Mesendoderm (in vitro differentiated cells): ENCODE measurements around the gene KLHL29. TPM values are rescaled to one million over a fixed set of nuclear protein-coding genes. Genes with fewer than 3 reads are reported as not detected.

Experiments
- DNase-seq: peaks from one replicate; pipeline ENCODE4 v3.0.0; 2013
- H2AK5ac ChIP-seq: 2 replicates; pipeline ENCODE4 v1.6.1; 2013; ENCODE audit warnings: low read length, inconsistent platforms
- H2BK120ac ChIP-seq: 2 replicates; pipeline ENCODE4 v1.6.1; 2013; ENCODE audit warnings: low read depth, mild to moderate bottlenecking, low read length, moderate library complexity, mixed read lengths
- H2BK15ac ChIP-seq: replicated peaks from 2 replicates; pipeline ENCODE4 v1.6.1; 2013; ENCODE audit warnings: low read depth, mild to moderate bottlenecking, moderate library complexity
- H2BK5ac ChIP-seq: 2 replicates; pipeline ENCODE4 v1.6.1; 2013; ENCODE audit warnings: low read length, inconsistent platforms
- H3K18ac ChIP-seq: 2 replicates; pipeline ENCODE4 v1.6.1; 2013; ENCODE audit warnings: mild to moderate bottlenecking, low read length, mixed read lengths
- H3K23ac ChIP-seq: one replicate; pipeline ENCODE4 v1.6.1; 2013; ENCODE audit warnings: low read length
- H3K27ac ChIP-seq: 2 replicates; pipeline ENCODE4 v1.5.1; 2013; ENCODE audit warnings: low read depth, mild to moderate bottlenecking, inconsistent platforms, low read length, moderate library complexity
- H3K27me3 ChIP-seq: 2 replicates; pipeline ENCODE4 v1.6.1; 2013; ENCODE audit warnings: low read length, control low read depth, mild to moderate bottlenecking, inconsistent platforms; ENCODE audit not compliant: insufficient read depth, poor library complexity
- H3K36me3 ChIP-seq: 2 replicates; pipeline ENCODE4 v1.6.1; 2013; ENCODE audit warnings: low read length, inconsistent platforms; ENCODE audit not compliant: control insufficient read depth, insufficient read depth
- H3K4ac ChIP-seq: one replicate; pipeline ENCODE4 v1.6.1; 2013; ENCODE audit warnings: low read depth, mild to moderate bottlenecking, low read length, moderate library complexity
- H3K4me1 ChIP-seq: 2 replicates; pipeline ENCODE4 v1.6.1; 2013; ENCODE audit warnings: low read depth, low read length, inconsistent platforms; ENCODE audit not compliant: control insufficient read depth
- H3K4me2 ChIP-seq: 2 replicates; pipeline ENCODE4 v1.6.1; 2013; ENCODE audit warnings: low read length
- H3K4me3 ChIP-seq: 2 replicates; pipeline ENCODE4 v1.5.1; 2013; ENCODE audit warnings: mild to moderate bottlenecking, low read length
- H3K56ac ChIP-seq: one replicate; pipeline ENCODE4 v1.6.1; 2013; ENCODE audit warnings: low read length
- H3K79me1 ChIP-seq: 2 replicates; pipeline ENCODE4 v1.6.1; 2013; ENCODE audit warnings: low read length, inconsistent platforms
- H3K79me2 ChIP-seq: 2 replicates; pipeline ENCODE4 v1.6.1; 2013; ENCODE audit warnings: mild to moderate bottlenecking, low read length; ENCODE audit not compliant: control insufficient read depth, insufficient read depth
- H3K9ac ChIP-seq: 2 replicates; pipeline ENCODE4 v1.6.1; 2013; ENCODE audit warnings: low read length, inconsistent platforms
- H4K5ac ChIP-seq: one replicate; pipeline ENCODE4 v1.6.1; 2013; ENCODE audit warnings: low read length
- H4K8ac ChIP-seq: one replicate; pipeline ENCODE4 v1.6.1; 2013; ENCODE audit warnings: low read depth, mild to moderate bottlenecking, control low read depth, low read length, moderate library complexity
- WGBS: extraction: QIAGEN DNeasy Blood & Tissue Kit; methylation state at CpG from one replicate; pipeline ENCODE4 v1.1.7; 2013; ENCODE audit warnings: low lambda C conversion rate, missing lambda C conversion rate; ENCODE audit not compliant: insufficient coverage; ENCODE audit errors: extremely low coverage; 5-methylcytosine and 5-hydroxymethylcytosine counted together
- polyA plus RNA-seq, 2 experiments: library from polyadenylated mRNA; stranded (reverse); fragments of 200-250 nt; gene quantifications; one replicate each; pipeline ENCODE4 v1.2.3, GENCODE V29; 2013

Gene KLHL29
- 1.7 TPM for polyA plus RNA-seq (2013, experiment 1 of 2)
- polyA plus RNA-seq (2013, experiment 2 of 2), result 1.6 TPM

DNA sequence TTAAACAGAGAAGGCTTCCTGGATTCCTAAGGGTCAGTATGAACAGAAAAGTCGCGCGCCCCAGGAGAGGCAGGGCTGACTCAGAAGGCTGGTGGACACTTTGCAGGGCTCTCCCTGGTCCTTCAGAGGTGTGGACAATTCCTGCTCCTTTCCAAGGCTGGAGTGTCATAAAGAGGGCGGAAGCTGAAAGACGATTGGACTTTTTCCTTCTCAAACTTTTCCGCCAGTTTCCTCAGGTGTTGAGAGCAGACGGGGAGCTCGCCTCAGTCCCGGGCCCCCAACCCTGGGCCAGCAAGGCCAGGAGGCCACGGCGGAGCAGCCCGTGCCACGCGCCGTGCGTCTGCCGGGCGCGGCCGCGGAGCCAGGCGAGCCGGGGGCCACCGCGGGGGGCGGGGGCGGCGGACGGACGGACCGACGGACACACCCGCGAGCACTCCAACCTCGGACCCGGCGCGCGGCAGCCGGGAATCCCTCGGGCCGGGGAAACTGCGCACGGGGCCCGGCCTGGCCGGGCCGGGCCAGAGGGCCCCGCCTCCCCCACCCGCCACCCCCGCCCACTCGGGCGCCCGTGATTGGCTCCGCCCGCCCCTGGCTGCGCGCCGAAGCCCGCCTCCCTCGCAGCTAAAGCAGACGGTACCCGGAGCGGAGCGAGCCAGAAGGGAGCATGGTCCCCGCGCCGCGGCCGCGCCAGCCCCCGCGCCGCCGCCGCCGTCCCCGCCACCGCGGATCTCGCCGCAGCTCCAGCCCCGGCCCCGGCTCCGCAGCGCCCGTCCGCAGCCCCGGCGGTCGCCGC, at the start of gene KLHL29:
KLHL29 (plus strand) TSS at position 629 of the 793 bp plus-strand sequence. CDS start 177,018 bp downstream, outside the sequence.
- Histone ChIP-seq H3K4me1 (no peaks in the 10 kb centered on the region), H3K4me2 (peak within 1 kb of the TSS; percentile 96), H3K4ac (no peak within 1 kb of the TSS), H3K36me3 (no peaks in the 10 kb centered on the region), H3K27ac (no peak within 1 kb of the TSS), H4K5ac (no peak within 1 kb of the TSS), H3K79me2 (no peaks in the 10 kb centered on the region), H3K4me3 (peak within 1 kb of the TSS; percentile 10), H3K56ac (peak within 1 kb of the TSS; percentile 70), H2BK5ac (no peak within 1 kb of the TSS), H3K27me3 (peaks cover 10% of the 10 kb centered on the region), H3K79me1 (no peaks in the 10 kb centered on the region), H3K9ac (peak within 1 kb of the TSS; percentile 72), H3K18ac (peak within 1 kb of the TSS; percentile 88), H2BK15ac (no peak within 1 kb of the TSS), H3K23ac (no peak within 1 kb of the TSS), H2BK120ac (no peak within 1 kb of the TSS), H2AK5ac (no peak within 1 kb of the TSS), H4K8ac (no peak within 1 kb of the TSS)
- peak; percentile 60 for DNase-seq
- WGBS, result no CpG with 5 or more reads among the region's 91 CpGs

DNA sequence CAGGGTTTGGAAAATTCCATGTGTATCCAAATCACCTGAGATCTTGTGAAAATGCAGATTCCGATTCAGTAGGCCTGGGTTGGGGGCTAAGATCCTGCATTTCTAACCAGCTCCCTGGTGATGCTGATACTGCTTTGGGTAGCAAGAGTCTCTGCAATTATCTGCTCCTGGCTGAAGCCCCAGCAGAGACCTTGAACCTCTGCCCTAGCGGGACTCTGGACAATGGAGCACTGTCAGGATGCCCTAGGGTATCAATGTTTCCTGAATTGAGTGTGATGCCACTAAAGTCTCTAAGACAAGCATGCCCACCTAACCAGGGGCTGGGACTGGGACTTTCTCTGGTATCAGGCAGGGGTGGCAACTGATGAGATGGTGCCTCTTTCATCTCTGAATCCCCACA, 49.4 kb upstream of the KLHL29 start:
- Histone ChIP-seq H3K79me1 (no peaks in the 10 kb centered on the region), H3K56ac (no peak overlapping the region), H2BK15ac (no peak overlapping the region), H3K4ac (no peak overlapping the region), H3K4me2 (no peak overlapping the region), H2BK5ac (no peak overlapping the region), H3K4me3 (no peak overlapping the region), H4K5ac (no peak overlapping the region), H3K27me3 (no peaks in the 10 kb centered on the region), H3K36me3 (no peaks in the 10 kb centered on the region), H2AK5ac (no peak overlapping the region), H3K23ac (no peak overlapping the region), H3K27ac (no peak overlapping the region), H4K8ac (no peak overlapping the region), H3K4me1 (no peaks in the 10 kb centered on the region), H2BK120ac (no peak overlapping the region), H3K79me2 (no peaks in the 10 kb centered on the region), H3K18ac (no peak overlapping the region), H3K9ac (no peak overlapping the region)
- no peak for DNase-seq
- no CpG with 5 or more reads among the region's 2 CpGs for WGBS

DNA sequence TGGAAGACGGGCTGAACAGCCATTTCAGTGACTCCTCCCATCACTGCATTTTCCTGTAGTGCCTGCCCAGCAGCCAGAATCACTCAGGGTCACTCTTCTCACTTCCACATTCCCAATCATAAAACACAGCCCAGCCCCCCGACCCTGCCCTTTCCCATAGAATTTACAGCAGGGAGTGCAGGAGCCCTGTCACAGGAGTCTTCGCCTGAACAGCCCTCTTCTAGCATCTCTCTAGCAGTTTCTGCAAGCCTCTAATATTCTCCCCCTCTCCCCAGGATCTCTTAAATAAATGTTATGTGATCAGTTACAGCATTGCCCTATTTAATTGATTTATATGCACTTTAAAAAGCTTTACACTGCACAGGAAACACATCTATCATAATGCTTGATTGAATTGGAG, 42.9 kb upstream of the KLHL29 start:
- H4K5ac ChIP-seq, result no peak overlapping the region
- no peak overlapping the region for H3K4ac ChIP-seq
- no peak overlapping the region for H3K4me2 ChIP-seq
- H2BK5ac ChIP-seq, result no peak overlapping the region
- H4K8ac ChIP-seq, result no peak overlapping the region
- DNase-seq, result no peak
- H3K18ac ChIP-seq, result no peak overlapping the region
- WGBS, result no CpG with 5 or more reads among the region's 3 CpGs
- H3K27me3 ChIP-seq, result no peaks in the 10 kb centered on the region
- H3K9ac ChIP-seq, result no peak overlapping the region
- no peaks in the 10 kb centered on the region for H3K36me3 ChIP-seq
- no peak overlapping the region for H2BK120ac ChIP-seq
- no peaks in the 10 kb centered on the region for H3K79me1 ChIP-seq
- H3K23ac ChIP-seq, result no peak overlapping the region
- no peak overlapping the region for H3K4me3 ChIP-seq
- no peaks in the 10 kb centered on the region for H3K79me2 ChIP-seq
- H3K56ac ChIP-seq, result no peak overlapping the region
- H3K4me1 ChIP-seq, result no peaks in the 10 kb centered on the region
- no peak overlapping the region for H2BK15ac ChIP-seq
- no peak overlapping the region for H3K27ac ChIP-seq
- no peak overlapping the region for H2AK5ac ChIP-seq

DNA sequence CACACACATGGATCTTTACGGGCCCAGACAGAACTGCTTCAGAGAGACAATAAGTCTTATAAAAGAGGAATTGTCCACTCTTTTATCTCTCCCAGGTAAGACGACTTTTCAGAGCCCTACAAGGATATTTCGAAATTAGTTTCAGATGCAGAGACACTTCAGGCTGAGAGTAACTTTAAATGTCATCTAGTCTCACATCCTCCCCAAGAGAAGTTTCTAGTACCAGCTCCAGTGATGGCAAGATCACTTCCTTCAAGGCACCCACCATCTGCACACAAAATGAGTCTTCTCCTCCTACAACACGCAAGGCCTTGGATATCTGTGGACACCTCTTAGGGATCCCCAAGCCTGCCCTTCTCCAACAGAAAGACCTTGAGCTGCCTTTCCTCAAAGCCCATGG, 39.0 kb upstream of the KLHL29 start:
- Histone ChIP-seq H3K23ac (no peak overlapping the region), H3K27ac (no peak overlapping the region), H3K4me3 (no peak overlapping the region), H4K8ac (no peak overlapping the region), H2BK15ac (no peak overlapping the region), H3K4me1 (no peaks in the 10 kb centered on the region), H3K4ac (no peak overlapping the region), H2BK5ac (no peak overlapping the region), H3K4me2 (no peak overlapping the region), H2BK120ac (no peak overlapping the region), H2AK5ac (no peak overlapping the region), H3K36me3 (no peaks in the 10 kb centered on the region), H3K79me1 (no peaks in the 10 kb centered on the region), H3K56ac (no peak overlapping the region), H3K18ac (no peak overlapping the region), H3K79me2 (no peaks in the 10 kb centered on the region), H4K5ac (no peak overlapping the region), H3K27me3 (no peaks in the 10 kb centered on the region), H3K9ac (no peak overlapping the region)
- WGBS, result no CpG with 5 or more reads among the region's 4 CpGs
- no peak for DNase-seq

DNA sequence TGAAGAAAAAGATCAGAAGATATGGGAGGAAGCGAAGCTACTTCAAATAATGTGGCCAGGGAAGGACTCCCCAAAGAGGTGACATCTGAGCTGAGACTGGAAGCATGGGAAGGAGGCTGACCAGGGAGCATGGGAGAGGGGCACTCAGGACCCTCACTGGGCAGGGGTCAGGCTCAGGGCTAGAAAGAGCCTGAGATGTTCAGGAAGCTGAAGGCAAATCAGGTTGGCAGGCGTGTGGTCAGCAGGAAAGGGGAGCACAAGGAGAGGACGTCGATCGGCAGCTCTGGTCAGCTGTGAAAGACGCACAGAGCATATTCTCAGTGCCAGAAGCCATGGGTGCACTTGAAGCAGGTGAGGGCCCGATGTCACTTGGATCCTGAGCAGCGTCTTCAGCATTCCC, 38.2 kb upstream of the KLHL29 start:
- no peak overlapping the region for H2BK15ac ChIP-seq
- H3K79me1 ChIP-seq, result no peaks in the 10 kb centered on the region
- H4K8ac ChIP-seq, result no peak overlapping the region
- DNase-seq, result no peak
- H3K27me3 ChIP-seq, result no peaks in the 10 kb centered on the region
- no peak overlapping the region for H3K4me3 ChIP-seq
- H3K4me1 ChIP-seq, result no peaks in the 10 kb centered on the region
- H3K9ac ChIP-seq, result no peak overlapping the region
- no peak overlapping the region for H2AK5ac ChIP-seq
- WGBS, result no CpG with 5 or more reads among the region's 8 CpGs
- no peak overlapping the region for H4K5ac ChIP-seq
- no peak overlapping the region for H3K4me2 ChIP-seq
- H2BK120ac ChIP-seq, result no peak overlapping the region
- no peak overlapping the region for H3K27ac ChIP-seq
- H2BK5ac ChIP-seq, result no peak overlapping the region
- no peaks in the 10 kb centered on the region for H3K79me2 ChIP-seq
- no peaks in the 10 kb centered on the region for H3K36me3 ChIP-seq
- no peak overlapping the region for H3K4ac ChIP-seq
- no peak overlapping the region for H3K18ac ChIP-seq
- H3K23ac ChIP-seq, result no peak overlapping the region
- no peak overlapping the region for H3K56ac ChIP-seq
